ENCODE results near the gene VKORC1L1. TPM values are rescaled to one million over a fixed set of nuclear protein-coding genes. Genes with fewer than 3 reads are reported as not detected.

VKORC1L1 gene
- total RNA-seq, 1 donor from 2014 or later, result 33.9 TPM

GRCh38 chr7:65968256-65969185 lies 95.6 kb downstream of the VKORC1L1 start:
- no peaks in the 10 kb centered on the region for H3K9me3 Mint-ChIP-seq
- no peak for DNase-seq (ENCODE audit: low read depth, low spot score)
- no peaks in the 10 kb centered on the region for H3K4me1 Mint-ChIP-seq
- no peak overlapping the region for H3K4me3 Mint-ChIP-seq
- peaks cover 28% of the 10 kb centered on the region for H3K36me3 Mint-ChIP-seq (ENCODE audit: low read depth)
- H3K27me3 Mint-ChIP-seq (ENCODE audit: low read depth), result no peaks in the 10 kb centered on the region
- no peak for TF ChIP-seq CTCF (conservative IDR thresholded peaks at IDR 0.05)
- H3K27ac Mint-ChIP-seq (ENCODE audit: unreplicated experiment), result no peak overlapping the region

- Mint-ChIP-seq H3K4me1 (no peaks in the 10 kb centered on the region), H3K36me3 (ENCODE audit: low read depth) (peaks cover 27% of the 10 kb centered on the region)
These were observed 98.1 kb downstream of the VKORC1L1 start for GRCh38 chr7:65971021-65971420.

GRCh38 chr7:65972976-65973375 lies 100.1 kb downstream of the VKORC1L1 start:
- H3K4me1 Mint-ChIP-seq, result no peaks in the 10 kb centered on the region
- H3K27me3 Mint-ChIP-seq (ENCODE audit: low read depth), result no peaks in the 10 kb centered on the region
- DNase-seq (ENCODE audit: low read depth, low spot score), result no peak
- H3K4me3 Mint-ChIP-seq, result no peak overlapping the region
- no peaks in the 10 kb centered on the region for H3K9me3 Mint-ChIP-seq
- H3K36me3 Mint-ChIP-seq (ENCODE audit: low read depth), result peaks cover 16% of the 10 kb centered on the region
- H3K27ac Mint-ChIP-seq (ENCODE audit: unreplicated experiment), result no peak overlapping the region
- no peak for TF ChIP-seq CTCF (conservative IDR thresholded peaks at IDR 0.05)

More at GRCh38 chr7:65971021-65971420, 98.1 kb downstream of the VKORC1L1 start:
- no peak overlapping the region for H3K27ac Mint-ChIP-seq (ENCODE audit: unreplicated experiment)
- no peaks in the 10 kb centered on the region for H3K9me3 Mint-ChIP-seq
- TF ChIP-seq CTCF (conservative IDR thresholded peaks at IDR 0.05), result no peak
- no peak for DNase-seq (ENCODE audit: low read depth, low spot score)
- no peaks in the 10 kb centered on the region for H3K27me3 Mint-ChIP-seq (ENCODE audit: low read depth)
- no peak overlapping the region for H3K4me3 Mint-ChIP-seq

- TF ChIP-seq CTCF (conservative IDR thresholded peaks at IDR 0.05), result no peak
- Mint-ChIP-seq H3K27ac (ENCODE audit: unreplicated experiment) (no peak overlapping the region), H3K36me3 (ENCODE audit: low read depth) (peaks cover 16% of the 10 kb centered on the region), H3K27me3 (ENCODE audit: low read depth) (no peaks in the 10 kb centered on the region), H3K4me1 (no peaks in the 10 kb centered on the region), H3K9me3 (no peaks in the 10 kb centered on the region), H3K4me3 (no peak overlapping the region)
- DNase-seq (ENCODE audit: low read depth, low spot score), result no peak
These were observed 101.4 kb downstream of the VKORC1L1 start for GRCh38 chr7:65974191-65974801.

GRCh38 chr7:65974876-65975275 lies 102.0 kb downstream of the VKORC1L1 start:
- no peaks in the 10 kb centered on the region for H3K27me3 Mint-ChIP-seq (ENCODE audit: low read depth)
- no peak overlapping the region for H3K27ac Mint-ChIP-seq (ENCODE audit: unreplicated experiment)
- DNase-seq (ENCODE audit: low read depth, low spot score), result no peak
- no peaks in the 10 kb centered on the region for H3K4me1 Mint-ChIP-seq
- no peak overlapping the region for H3K4me3 Mint-ChIP-seq
- H3K9me3 Mint-ChIP-seq, result no peaks in the 10 kb centered on the region
- peaks cover 13% of the 10 kb centered on the region for H3K36me3 Mint-ChIP-seq (ENCODE audit: low read depth)
- no peak for TF ChIP-seq CTCF (conservative IDR thresholded peaks at IDR 0.05)

Measured in neural crest cell (in vitro differentiated cells).